CD4-positive, alpha-beta T cell treated with Interleukin-6 for 4 hours (primary cell): ENCODE measurements around the gene UBE2L3.
A peak's percentile ranks its signal among the peaks of the same experiment; 100 is the strongest.

Experiments used
- DNase-seq: peaks from one replicate; pipeline ENCODE4 v3.0.0-alpha.2; 2020; ENCODE audit warnings: mixed read lengths

Gene UBE2L3

GRCh38 chr22:21646608-21647590, 79.4 kb downstream of the UBE2L3 start:
- DNase-seq: peak; percentile 83

DNA sequence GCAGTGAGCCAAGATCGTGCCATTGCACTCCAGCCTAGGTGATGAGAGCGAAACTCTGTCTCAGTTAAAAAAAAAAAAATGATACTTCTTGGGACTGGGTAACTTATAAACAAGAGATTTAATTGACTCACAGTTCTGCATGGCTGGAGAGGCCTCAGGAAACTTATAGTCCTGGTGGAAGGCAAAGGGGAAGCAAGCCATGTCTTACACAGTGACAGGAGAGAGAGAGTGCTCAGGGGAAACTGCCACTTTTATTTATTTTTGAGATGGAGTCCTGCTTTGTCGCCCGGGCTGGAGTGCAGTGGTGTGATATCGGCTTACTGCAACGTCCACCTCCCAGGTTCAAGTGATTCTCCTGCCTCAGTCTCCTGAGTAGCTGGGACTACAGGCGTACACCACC, 82.8 kb downstream of the UBE2L3 start:
- no peak for DNase-seq

GRCh38 chr22:21650823-21651520, 83.5 kb downstream of the UBE2L3 start:
- no peak for DNase-seq

- no peak for DNase-seq
Measured at GRCh38 chr22:21651521-21652009, 84.1 kb downstream of the UBE2L3 start.

DNA sequence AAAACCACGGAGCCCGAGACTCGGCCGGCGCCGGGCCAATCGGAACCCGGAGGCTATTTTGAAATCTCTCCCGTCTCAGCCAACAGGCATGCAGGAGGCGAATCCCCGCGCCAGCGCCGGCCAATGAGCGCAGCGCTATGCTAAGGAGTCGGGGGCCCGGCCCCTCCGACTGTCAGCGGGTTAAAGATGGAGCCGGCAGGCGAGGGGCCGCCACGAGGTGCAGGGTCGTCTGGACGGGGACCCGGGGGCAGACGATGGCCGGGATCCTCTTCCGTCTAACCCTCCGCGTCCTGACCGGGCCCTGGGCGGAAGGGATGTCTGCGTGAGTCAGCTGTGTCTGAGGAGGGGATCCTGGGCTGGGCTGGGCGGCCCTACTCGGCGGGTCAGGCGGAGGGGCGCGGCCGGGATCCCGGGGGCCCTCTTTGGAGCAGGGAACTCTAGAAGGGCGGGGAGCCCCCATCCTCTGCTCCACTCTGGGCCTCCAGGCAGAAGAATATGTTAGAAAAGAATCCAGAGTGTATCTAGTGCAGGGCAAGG, 84.6 kb downstream of the UBE2L3 start:
- peak; percentile 87 for DNase-seq

- no peak for DNase-seq
Measured at GRCh38 chr22:21652547-21653545, 85.3 kb downstream of the UBE2L3 start.

DNA sequence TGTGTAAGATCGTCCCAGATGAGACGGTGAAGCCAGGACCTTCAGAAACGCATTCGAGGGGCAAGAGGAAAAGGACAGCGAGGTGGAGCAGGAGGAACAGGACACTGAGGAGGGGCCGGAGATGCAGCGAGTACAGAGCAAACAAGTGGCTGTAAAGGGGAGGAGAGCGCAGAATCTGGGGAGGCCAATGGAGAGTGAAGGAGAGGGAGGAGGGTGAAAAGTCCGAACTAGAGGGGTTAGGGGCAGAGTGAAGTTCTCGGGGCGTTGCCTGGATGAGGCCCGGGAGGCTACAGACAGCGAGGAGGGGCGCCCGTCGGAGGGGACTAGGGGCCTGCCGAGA, 89.5 kb downstream of the UBE2L3 start:
- no peak for DNase-seq

- peak; percentile 88 for DNase-seq
Measured at GRCh38 chr22:21657360-21658032, 90.0 kb downstream of the UBE2L3 start.

- DNase-seq: no peak
Measured at GRCh38 chr22:21659864-21660525, 92.5 kb downstream of the UBE2L3 start.

DNA sequence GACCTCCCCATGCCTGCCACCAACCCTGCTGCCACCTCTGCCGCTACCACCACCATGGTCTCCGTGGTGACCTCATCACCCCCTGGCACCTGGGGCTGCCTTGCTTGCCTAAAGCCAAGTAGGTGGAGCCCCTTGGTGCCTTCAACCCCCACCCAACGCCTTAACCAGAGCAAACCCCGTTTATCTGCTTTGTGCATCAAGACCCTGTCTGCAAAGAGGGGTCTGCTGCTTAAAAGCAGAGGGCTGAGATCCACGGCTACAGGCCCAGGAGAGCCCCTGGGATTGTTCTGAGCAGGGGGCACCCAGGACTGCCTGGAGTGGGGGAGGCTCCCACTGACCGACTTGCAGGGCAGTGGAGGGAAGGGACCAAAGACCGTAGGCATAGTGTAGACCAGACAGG, 93.4 kb downstream of the UBE2L3 start:
- no peak for DNase-seq

- DNase-seq: no peak
Measured at GRCh38 chr22:21661991-21662390, 94.5 kb downstream of the UBE2L3 start.

- no peak for DNase-seq
Measured at GRCh38 chr22:21663738-21664137, 96.2 kb downstream of the UBE2L3 start.

- no peak for DNase-seq
Measured at GRCh38 chr22:21665047-21665851, 97.7 kb downstream of the UBE2L3 start.

DNA sequence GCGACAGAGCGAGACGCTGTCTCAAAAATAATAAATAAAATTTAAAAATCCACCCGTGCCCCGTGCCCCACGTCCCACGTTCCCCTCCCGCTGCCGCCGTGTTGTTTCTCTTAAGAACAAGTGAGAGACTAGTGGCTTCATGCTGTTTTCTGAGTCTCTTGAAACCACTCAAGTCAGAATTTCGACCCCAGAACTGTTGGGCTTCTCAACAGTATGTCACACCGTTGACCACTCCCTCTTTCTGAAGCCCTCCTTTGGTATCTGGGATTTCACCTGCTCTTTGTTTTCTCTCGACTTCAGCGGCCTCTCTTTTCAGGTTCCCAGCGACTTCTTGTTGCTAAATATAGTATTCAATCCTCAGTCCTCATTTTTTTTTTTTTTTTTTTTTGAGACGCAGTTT, 99.3 kb downstream of the UBE2L3 start:
- no peak for DNase-seq

DNA sequence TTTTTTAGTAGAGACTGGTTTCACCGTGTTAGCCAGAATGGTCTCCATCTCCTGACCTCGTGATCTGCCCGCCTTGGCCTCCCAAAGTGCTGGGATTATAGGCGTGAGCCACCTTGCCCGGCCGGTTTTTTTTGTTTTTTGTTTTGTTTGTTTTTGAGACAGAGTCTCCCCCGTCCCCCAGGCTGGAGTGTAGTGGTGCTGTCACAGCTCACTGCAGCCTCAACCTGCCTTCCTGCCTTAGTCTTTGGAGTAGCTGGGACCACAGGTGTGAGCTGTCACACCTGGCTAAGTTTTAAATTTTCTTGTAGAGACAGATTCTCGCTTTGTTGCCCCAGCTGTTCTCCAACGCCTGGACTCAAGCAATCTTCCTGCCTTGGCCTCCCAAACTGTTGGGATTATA, 101.5 kb downstream of the UBE2L3 start:
- DNase-seq: no peak

GRCh38 chr22:21672107-21672629, 104.7 kb downstream of the UBE2L3 start:
- DNase-seq: no peak
